Neural progenitor cell (in vitro differentiated cells): Measurements from ENCODE around the gene MYO9B. TPM values are rescaled to one million over a fixed set of nuclear protein-coding genes. Genes with fewer than 3 reads are reported as not detected.
A peak's percentile ranks its signal among the peaks of the same experiment; 100 is the strongest.

Experiments used
- DNase-seq: peaks from one replicate; pipeline ENCODE4 v3.0.0-alpha.2; 2016; ENCODE audit warnings: low spot score
- H2AFZ ChIP-seq: fragments of 200-600 bp; sonication (generic); replicated peaks from 2 replicates; pipeline ENCODE4 v1.6.1; 2016; ENCODE audit warnings: antibody characterized with exemption
- H3F3A ChIP-seq: fragments of 200-600 bp; sonication (generic); 2 replicates; pipeline ENCODE4 v1.6.1; 2016; ENCODE audit warnings: antibody characterized with exemption, low read depth
- H3K27ac ChIP-seq: fragments of 200-600 bp; sonication (generic); 2 replicates; pipeline ENCODE4 v1.5.1; 2016; ENCODE audit warnings: mild to moderate bottlenecking
- H3K27me3 ChIP-seq: fragments of 200-600 bp; sonication (generic); 2 replicates; pipeline ENCODE4 v1.6.1; 2016; ENCODE audit warnings: mild to moderate bottlenecking, moderate library complexity
- H3K36me3 ChIP-seq: fragments of 200-600 bp; sonication (generic); 2 replicates; pipeline ENCODE4 v1.5.1; 2016
- H3K4me1 ChIP-seq: fragments of 200-600 bp; sonication (generic); 2 replicates; pipeline ENCODE4 v1.6.1; 2016; ENCODE audit warnings: mixed run types
- H3K4me2 ChIP-seq: fragments of 200-600 bp; sonication (generic); 2 replicates; pipeline ENCODE4 v1.6.1; 2016
- H3K4me3 ChIP-seq: fragments of 200-600 bp; sonication (generic); 2 replicates; pipeline ENCODE4 v1.5.1; 2016
- H3K79me2 ChIP-seq: fragments of 200-600 bp; sonication (generic); 2 replicates; pipeline ENCODE4 v1.6.1; 2016; ENCODE audit warnings: low read depth
- H3K9ac ChIP-seq: fragments of 200-600 bp; sonication (generic); 2 replicates; pipeline ENCODE4 v1.6.1; 2016
- H3K9me3 ChIP-seq: fragments of 200-600 bp; sonication (generic); 2 replicates; pipeline ENCODE4 v1.5.1; 2016; ENCODE audit warnings: low read depth
- H4K20me1 ChIP-seq: fragments of 200-600 bp; sonication (generic); 2 replicates; pipeline ENCODE4 v1.6.1; 2016; ENCODE audit warnings: low read depth
- H3K27ac Mint-ChIP-seq: 3 replicates; pipeline ENCODE4 v1.8.0; 2021; ENCODE audit warnings: mixed read lengths
- H3K27me3 Mint-ChIP-seq: 2 replicates; pipeline ENCODE4 v1.8.0; 2022; ENCODE audit warnings: low read depth, mild to moderate bottlenecking, inconsistent platforms, moderate library complexity, mixed read lengths; ENCODE audit not compliant: insufficient read depth
- H3K36me3 Mint-ChIP-seq: 3 replicates; pipeline ENCODE4 v1.8.0; 2021; ENCODE audit warnings: mixed read lengths
- H3K4me1 Mint-ChIP-seq: 3 replicates; pipeline ENCODE4 v1.8.0; 2021; ENCODE audit warnings: mixed read lengths
- H3K4me3 Mint-ChIP-seq: 3 replicates; pipeline ENCODE4 v1.8.0; 2021; ENCODE audit warnings: mild to moderate bottlenecking, moderate library complexity, mixed read lengths
- H3K9me3 Mint-ChIP-seq: 3 replicates; pipeline ENCODE4 v1.8.0; 2020; ENCODE audit warnings: mixed read lengths
- CTCF ChIP-seq: fragments of 200-600 bp; sonication (generic); IDR thresholded peaks from 2 replicates; pipeline ENCODE4 v1.5.1; 2017; ENCODE audit warnings: antibody characterized with exemption, mild to moderate bottlenecking
- EZH2 ChIP-seq: fragments of 200-600 bp; sonication (generic); IDR thresholded peaks from 2 replicates; pipeline ENCODE4 v1.6.1; 2017; ENCODE audit warnings: antibody characterized with exemption, mild to moderate bottlenecking, moderate library complexity
- EZH2phosphoT487 ChIP-seq: fragments of 200-600 bp; sonication (generic); IDR thresholded peaks from 2 replicates; pipeline ENCODE4 v1.6.1; 2017; ENCODE audit warnings: antibody characterized with exemption
- total RNA-seq: library from RNA; depleted of rRNA; stranded (reverse); fragments of >200 nt; gene quantifications from 2 replicates; pipeline ENCODE4 v1.2.3, GENCODE V29; 2015; ENCODE audit warnings: low replicate concordance

The MYO9B gene
- total RNA-seq, 1 donor from 2014 or later = 38.5 TPM

GRCh38 chr19:17135001-17135853 lies 59.6 kb downstream of the MYO9B start:
- Mint-ChIP-seq H3K36me3 (peaks cover 4% of the 10 kb centered on the region), H3K9me3 (no peaks in the 10 kb centered on the region), H3K27me3 (no peaks in the 10 kb centered on the region), H3K27ac (peak overlapping the region; percentile 100), H3K4me1 (peaks cover 44% of the 10 kb centered on the region), H3K4me3 (peak overlapping the region; percentile 84)
- peak overlapping the region; percentile 69 for H3K4me2 ChIP-seq
- no peaks in the 10 kb centered on the region for H3K79me2 ChIP-seq
- TF ChIP-seq EZH2 (no peak), EZH2phosphoT487 (no peak), CTCF (no peak)
- no peaks in the 10 kb centered on the region for H3K36me3 ChIP-seq
- H4K20me1 ChIP-seq = peaks cover 43% of the 10 kb centered on the region
- H3K27me3 ChIP-seq = no peaks in the 10 kb centered on the region
- H3K9me3 ChIP-seq = no peaks in the 10 kb centered on the region
- DNase-seq = peak; percentile 96
- peaks cover 6% of the 10 kb centered on the region for H3K4me1 ChIP-seq
- H3F3A ChIP-seq = peaks cover 21% of the 10 kb centered on the region
- H3K27ac ChIP-seq = peak overlapping the region; percentile 59
- H3K9ac ChIP-seq = peak overlapping the region; percentile 56
- no peak overlapping the region for H2AFZ ChIP-seq
- peak overlapping the region; percentile 22 for H3K4me3 ChIP-seq

- H3F3A ChIP-seq = peaks cover 21% of the 10 kb centered on the region
- peak overlapping the region; percentile 100 for H3K27ac Mint-ChIP-seq
- peaks cover 39% of the 10 kb centered on the region for H4K20me1 ChIP-seq
- peak overlapping the region; percentile 58 for H3K4me3 Mint-ChIP-seq
- peaks cover 40% of the 10 kb centered on the region for H3K4me1 Mint-ChIP-seq
- H3K36me3 ChIP-seq = no peaks in the 10 kb centered on the region
- DNase-seq = peak; percentile 20
- no peaks in the 10 kb centered on the region for H3K27me3 Mint-ChIP-seq
- peak overlapping the region; percentile 59 for H3K27ac ChIP-seq
- H3K36me3 Mint-ChIP-seq = peaks cover 4% of the 10 kb centered on the region
- H3K4me3 ChIP-seq = peak overlapping the region; percentile 22
- H3K9me3 Mint-ChIP-seq = no peaks in the 10 kb centered on the region
- no peaks in the 10 kb centered on the region for H3K9me3 ChIP-seq
- peak overlapping the region; percentile 56 for H3K9ac ChIP-seq
- TF ChIP-seq CTCF = no peak
- no peak for TF ChIP-seq EZH2
- TF ChIP-seq EZH2phosphoT487 = no peak
- peaks cover 6% of the 10 kb centered on the region for H3K4me1 ChIP-seq
- peak overlapping the region; percentile 69 for H3K4me2 ChIP-seq
- no peaks in the 10 kb centered on the region for H3K79me2 ChIP-seq
- no peaks in the 10 kb centered on the region for H3K27me3 ChIP-seq
- no peak overlapping the region for H2AFZ ChIP-seq
These were observed 60.4 kb downstream of the MYO9B start for GRCh38 chr19:17136021-17136420.

GRCh38 chr19:17136617-17137016 lies 61.0 kb downstream of the MYO9B start:
- Mint-ChIP-seq H3K4me3 (peak overlapping the region; percentile 66), H3K27me3 (no peaks in the 10 kb centered on the region), H3K9me3 (no peaks in the 10 kb centered on the region), H3K4me1 (peaks cover 39% of the 10 kb centered on the region), H3K27ac (peak overlapping the region; percentile 100), H3K36me3 (peaks cover 7% of the 10 kb centered on the region)
- peaks cover 6% of the 10 kb centered on the region for H3K4me1 ChIP-seq
- H3K4me3 ChIP-seq = no peak overlapping the region
- H3K27me3 ChIP-seq = no peaks in the 10 kb centered on the region
- H3K9ac ChIP-seq = no peak overlapping the region
- no peak overlapping the region for H2AFZ ChIP-seq
- H3K9me3 ChIP-seq = no peaks in the 10 kb centered on the region
- H3K27ac ChIP-seq = no peak overlapping the region
- H3K4me2 ChIP-seq = no peak overlapping the region
- TF ChIP-seq CTCF (no peak), EZH2phosphoT487 (no peak), EZH2 (no peak)
- no peaks in the 10 kb centered on the region for H3K36me3 ChIP-seq
- peaks cover 38% of the 10 kb centered on the region for H4K20me1 ChIP-seq
- DNase-seq = no peak
- H3K79me2 ChIP-seq = no peaks in the 10 kb centered on the region
- H3F3A ChIP-seq = peaks cover 21% of the 10 kb centered on the region
